HG03095 (cell line): ENCODE data around the gene MYBL2.

ENCODE experiments used
- ATAC-seq: cut with Tn5 transposase; IDR thresholded peaks from one replicate; pipeline ENCODE4 v1.9.1; 2021; ENCODE audit warnings: moderate library complexity; ENCODE audit not compliant: unreplicated experiment

The MYBL2 gene

GRCh38 chr20:43721429-43722152 lies 54.7 kb downstream of the MYBL2 start:
- ATAC-seq: no peak

- ATAC-seq: no peak
These were observed 55.2 kb downstream of the MYBL2 start for GRCh38 chr20:43722153-43722505.

DNA sequence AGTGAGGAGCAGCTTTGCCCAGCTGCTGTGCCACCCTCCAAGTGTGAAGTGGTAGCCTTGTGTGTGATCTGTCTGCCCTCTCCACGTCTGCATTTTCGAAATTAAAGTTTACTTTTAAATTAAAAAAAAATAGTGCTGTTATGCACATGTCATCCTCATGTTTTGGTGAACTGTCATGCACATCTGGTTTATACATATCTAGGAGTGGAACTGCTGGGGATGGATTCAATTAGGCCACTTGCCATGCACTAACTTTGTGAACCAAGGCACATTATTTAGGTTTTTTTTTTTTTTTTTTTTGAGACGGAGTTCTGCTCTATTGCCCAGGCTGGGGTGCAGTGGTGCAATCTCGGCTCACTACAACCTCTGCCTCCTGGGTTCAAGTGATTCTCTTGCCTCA lies 56.3 kb downstream of the MYBL2 start:
- ATAC-seq: no peak

DNA sequence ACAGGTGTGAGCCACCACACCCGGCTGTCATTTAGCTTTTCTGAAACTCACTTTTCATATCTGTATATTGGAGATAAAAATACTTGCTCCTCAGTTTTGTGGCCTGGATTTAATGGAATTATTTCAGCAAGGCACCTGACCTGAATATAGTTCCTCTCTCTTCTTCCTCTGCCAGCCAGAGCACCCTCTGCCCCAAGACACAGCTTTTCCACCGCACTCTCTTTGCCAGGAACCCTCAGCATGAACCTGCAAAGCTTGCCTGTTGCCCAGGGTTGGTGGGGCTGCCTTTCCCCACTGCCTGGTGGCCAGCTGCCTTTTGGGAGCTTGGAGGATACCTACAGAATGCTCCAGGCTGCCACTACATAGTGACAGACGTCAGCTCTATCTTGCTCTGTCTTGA lies 56.8 kb downstream of the MYBL2 start:
- no peak for ATAC-seq

GRCh38 chr20:43724383-43724782 lies 57.5 kb downstream of the MYBL2 start:
- no peak for ATAC-seq

DNA sequence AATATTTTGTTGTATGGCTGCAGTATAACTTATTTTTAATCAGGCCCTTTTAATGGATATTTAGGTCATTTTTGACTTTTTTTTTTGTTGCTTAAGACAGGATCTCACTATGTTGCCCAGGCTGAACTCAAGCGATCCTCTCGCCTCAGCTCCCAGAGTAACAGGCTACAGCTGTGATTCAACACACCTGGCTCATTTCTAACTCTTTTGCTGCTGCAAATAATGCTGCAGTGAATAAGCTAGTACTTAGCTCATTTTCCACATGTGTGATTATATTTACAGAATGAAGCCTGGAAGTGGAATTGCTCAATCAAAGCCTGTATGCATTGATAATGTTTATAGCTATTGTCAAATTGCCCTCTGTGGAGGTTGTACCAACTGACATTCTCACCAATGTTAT lies 58.8 kb downstream of the MYBL2 start:
- no peak for ATAC-seq

DNA sequence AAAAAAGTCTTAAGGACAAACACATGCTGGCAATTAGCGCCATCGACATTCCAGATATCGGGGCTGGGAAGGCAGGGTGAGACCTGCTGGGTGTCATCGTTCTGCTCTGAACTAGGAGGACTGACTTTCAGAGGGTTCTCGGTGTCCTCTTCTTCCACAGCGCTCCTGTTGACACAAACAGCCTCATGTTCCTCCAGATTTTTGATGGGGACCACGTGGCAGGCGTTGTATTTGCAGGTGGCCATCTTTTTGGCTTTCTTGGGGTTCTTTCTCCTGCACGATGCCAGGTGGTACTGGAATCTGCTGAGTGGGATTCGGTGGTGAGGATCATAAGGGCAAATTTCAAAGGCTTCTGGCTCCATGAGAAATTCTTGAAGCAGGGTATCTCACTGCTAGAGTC lies 59.4 kb downstream of the MYBL2 start:
- no peak for ATAC-seq

GRCh38 chr20:43726811-43727338 lies 60.0 kb downstream of the MYBL2 start, which contains the start of gene GTSF1L:
Gene GTSF1L, minus strand, starts transcription at chr20:43727002. Its CDS starts 308 bp downstream, at chr20:43726694.
- ATAC-seq: no peak

DNA sequence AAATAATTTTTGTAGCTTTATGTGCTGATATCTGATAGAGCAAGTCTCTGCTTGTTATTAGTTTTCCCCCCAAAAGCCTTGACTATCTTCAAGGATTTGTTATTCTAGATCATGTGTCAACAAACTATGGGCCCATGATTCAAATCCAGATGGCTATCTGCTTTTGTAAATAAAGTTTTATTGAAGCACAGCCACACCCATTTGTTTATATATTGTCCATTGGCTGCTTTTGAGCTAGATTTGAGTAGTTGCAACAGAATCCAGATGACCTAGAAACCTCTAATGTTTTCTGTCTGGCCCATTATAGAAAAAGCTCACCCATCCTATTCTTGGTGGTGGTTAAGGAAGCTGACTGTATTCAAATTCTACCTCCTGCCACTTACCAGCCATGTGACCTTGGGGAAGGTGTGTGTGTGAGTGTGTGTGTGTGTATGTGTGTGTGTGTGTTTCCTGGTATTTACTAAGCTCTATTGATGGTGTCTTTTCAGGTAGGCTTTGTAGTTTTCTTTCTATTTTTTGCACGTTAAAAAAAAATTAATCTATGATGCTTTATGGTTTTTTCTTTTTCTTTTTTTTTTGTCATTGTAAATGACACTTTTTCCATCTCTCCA lies 61.2 kb downstream of the MYBL2 start:
- ATAC-seq: no peak

DNA sequence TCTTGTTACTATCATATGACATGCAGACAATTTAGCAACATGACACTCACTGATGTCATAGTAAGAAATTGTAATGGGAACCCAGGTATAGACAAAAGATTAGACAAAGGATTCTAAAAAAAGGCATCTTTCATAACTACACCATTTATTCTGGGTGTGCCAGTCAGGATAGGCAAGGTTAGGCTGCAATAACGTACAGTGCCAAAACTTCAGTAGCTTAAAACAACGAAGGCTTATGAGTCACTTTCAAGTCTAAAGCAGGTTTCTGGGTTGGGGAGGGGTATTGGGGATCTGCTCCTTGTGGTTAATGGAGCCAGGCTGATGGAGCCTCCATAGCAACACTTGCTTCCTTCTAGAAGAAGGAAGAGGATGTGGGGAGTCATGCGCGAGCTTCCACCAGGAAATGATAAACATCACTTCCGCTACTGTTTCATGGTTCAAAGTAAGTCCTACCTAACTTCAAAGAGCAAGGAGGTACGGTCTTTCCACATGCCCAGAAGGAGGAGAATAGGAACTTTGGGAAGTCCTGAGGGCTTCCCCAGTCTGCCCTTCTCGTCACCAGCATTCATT lies 61.9 kb downstream of the MYBL2 start:
- ATAC-seq: no peak

DNA sequence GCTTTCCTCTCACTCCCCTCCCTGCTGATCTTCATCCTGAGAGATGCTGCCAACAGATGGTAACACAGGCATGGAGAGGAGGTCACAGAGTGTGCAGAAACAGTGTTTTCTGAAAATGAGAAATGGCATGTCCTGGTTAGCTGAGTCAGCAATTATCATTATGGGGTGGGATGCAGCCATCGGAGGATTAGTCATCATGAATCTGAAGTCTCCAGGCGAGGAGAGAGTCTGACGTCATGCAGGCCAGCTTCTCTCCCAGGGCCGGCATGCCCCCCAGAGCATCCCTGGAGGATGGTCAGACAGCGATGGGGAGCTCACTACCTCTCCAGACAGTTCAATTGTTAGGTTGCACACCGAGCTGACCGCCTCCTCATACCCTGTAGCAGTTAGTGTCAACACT lies 64.6 kb downstream of the MYBL2 start:
- ATAC-seq: no peak

- ATAC-seq: no peak
These were observed 65.0 kb downstream of the MYBL2 start for GRCh38 chr20:43731927-43732326.

- ATAC-seq: peak; percentile 64
These were observed 69.8 kb downstream of the MYBL2 start for GRCh38 chr20:43736588-43737158.

GRCh38 chr20:43737925-43738324 lies 71.0 kb downstream of the MYBL2 start:
- ATAC-seq: no peak

DNA sequence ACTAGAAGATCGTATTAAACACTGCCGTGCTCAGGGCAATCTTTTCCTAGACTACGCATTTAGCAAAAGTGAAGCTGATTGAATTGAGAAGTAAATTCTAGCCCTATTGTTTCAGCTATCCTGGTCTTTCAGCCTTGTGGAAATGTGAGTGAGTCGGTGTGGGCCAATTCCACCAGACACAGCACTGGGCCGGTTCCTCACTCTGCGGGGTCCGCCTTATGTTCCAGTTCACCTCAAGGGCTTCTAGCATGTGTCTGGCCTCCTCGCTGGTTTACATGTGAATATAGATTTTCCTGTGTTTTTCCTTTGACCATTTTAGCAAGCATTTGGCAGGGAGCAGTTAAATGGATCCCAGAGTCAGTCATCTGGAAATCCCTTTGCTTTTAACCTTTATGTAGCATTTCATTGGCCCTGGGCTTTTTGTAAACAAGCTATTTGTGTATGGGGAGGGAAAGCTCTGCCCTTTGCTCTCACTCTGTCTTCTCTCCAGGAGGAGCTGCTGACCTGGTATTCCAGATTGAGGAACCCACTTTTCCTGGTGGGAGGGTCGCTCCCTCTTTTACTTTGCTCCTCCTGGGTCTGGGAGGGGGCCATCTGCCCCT lies 72.3 kb downstream of the MYBL2 start:
- no peak for ATAC-seq

DNA sequence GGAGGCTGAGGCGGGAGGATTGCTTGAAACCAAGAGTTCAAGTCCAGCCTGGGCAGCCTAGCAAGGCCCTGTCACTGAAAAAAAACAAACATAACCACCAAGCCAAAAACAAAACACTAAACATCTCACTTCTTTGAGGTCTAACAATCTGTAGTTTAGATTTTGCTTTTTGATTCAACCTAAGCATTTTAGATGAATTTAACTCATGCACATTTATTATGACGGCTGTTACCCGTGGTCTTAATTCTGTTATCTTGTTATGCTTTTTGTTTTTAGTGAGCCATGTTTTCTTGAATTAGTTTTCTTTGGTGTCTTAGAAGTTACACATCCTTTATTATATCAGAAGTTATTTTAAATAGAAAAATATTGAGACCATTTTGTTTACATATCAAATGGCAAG lies 73.7 kb downstream of the MYBL2 start:
- ATAC-seq: no peak

- ATAC-seq: no peak
These were observed 77.3 kb downstream of the MYBL2 start for GRCh38 chr20:43744151-43744611.

GRCh38 chr20:43744966-43745730 lies 78.2 kb downstream of the MYBL2 start:
- ATAC-seq: no peak

GRCh38 chr20:43746344-43747137 lies 79.6 kb downstream of the MYBL2 start:
- no peak for ATAC-seq

DNA sequence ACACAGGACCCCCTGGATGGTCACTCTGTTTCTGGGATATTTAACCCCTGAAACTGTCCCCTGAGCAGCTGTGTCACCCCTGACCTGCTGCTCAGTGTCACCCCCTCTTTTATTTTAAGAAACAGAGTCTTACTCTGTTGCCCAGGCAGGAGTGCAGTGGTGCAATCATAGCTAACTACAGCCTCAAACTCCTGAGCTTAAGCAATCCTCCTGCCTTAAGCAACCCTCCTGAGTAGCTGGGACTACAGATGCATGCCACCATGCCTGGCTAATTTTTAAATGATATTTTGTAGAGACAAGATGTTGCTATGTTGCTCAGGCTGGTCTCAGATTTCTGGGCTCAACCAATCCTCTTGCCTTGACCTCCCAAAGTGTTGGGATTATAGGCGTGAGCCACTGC lies 81.4 kb downstream of the MYBL2 start:
- ATAC-seq: no peak
